Lower leg skin (tissue), 3 donors: ENCODE data around the gene HIRA.

Source experiments
- CTCF ChIP-seq, 3 donors: fragments of 450-650 bp; IDR thresholded peaks; one replicate each; pipeline ENCODE4 v1.5.1; 2016; ENCODE audit warnings: antibody characterized with exemption in 3 of 3, mild to moderate bottlenecking in 3 of 3, moderate library complexity in 2 of 3
- POLR2A ChIP-seq, 2 donors: fragments of 450-650 bp; IDR thresholded peaks; one replicate each; pipeline ENCODE4 v1.6.1; 2016 to 2017; ENCODE audit warnings: antibody characterized with exemption in 2 of 2, mild to moderate bottlenecking in 1 of 2, moderate library complexity in 1 of 2

GRCh38 chr22:19397734-19398104, 33.8 kb downstream of the HIRA start:
- no peak for TF ChIP-seq POLR2A (IDR thresholded peaks at IDR 0.05)
- TF ChIP-seq CTCF (IDR thresholded peaks at IDR 0.05) = no peak
